UCSD-AML1 (cell line): ENCODE measurements around the gene THSD8.
A peak's percentile ranks its signal among the peaks of the same experiment; 100 is the strongest.

ENCODE experiments used
- DNase-seq: peaks from one replicate; lab custom pipeline; 2025; ENCODE audit not compliant: unreplicated experiment; lab: John Stamatoyannopoulos, UW

Gene THSD8

DNA sequence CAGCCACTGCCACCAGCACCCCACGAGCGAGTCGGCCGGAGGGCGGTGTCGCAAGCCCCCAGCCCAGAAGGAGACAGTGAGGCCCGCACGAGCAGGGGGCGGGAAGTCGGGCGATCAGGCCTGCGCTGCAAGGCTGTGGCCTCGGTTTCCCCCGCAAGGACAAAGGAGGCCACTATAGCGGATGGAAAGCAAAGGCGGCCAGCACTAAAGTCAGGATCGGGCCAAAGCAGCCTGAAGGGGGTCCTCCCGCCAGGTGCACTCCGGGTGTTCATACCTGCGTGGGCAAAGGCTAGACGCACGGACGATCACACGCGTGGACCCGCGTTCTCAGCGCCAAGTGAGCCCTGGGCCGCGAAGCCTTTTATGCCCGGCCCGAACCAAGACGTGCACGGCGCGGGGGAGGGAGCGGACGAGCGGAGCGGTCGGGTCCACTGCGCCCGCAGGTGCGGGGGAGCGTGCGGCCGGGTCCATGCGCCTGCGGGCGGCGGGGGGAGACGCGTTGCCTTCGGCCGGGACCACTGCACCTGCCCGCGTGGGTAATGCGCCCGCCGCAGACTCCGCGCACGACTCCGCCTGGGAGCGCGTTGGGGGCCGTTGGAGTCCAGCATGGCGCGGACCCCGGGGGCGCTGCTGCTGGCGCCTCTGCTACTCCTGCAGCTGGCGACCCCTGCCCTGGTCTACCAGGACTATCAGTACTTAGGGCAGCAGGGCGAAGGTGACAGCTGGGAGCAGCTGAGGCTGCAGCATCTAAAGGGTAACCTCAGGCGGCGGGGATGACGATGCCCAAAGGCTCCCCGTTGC is at the start of gene THSD8, which contains the start of gene PRDX2:
TSS of gene THSD8 (plus strand) at position 604 of the 801 bp plus-strand sequence. CDS start at position 607, 3 bp downstream.
TSS of gene PRDX2 (minus strand) at position 335 of the 801 bp plus-strand sequence. CDS start 539 bp downstream, outside the sequence.
- no peak for DNase-seq

DNA sequence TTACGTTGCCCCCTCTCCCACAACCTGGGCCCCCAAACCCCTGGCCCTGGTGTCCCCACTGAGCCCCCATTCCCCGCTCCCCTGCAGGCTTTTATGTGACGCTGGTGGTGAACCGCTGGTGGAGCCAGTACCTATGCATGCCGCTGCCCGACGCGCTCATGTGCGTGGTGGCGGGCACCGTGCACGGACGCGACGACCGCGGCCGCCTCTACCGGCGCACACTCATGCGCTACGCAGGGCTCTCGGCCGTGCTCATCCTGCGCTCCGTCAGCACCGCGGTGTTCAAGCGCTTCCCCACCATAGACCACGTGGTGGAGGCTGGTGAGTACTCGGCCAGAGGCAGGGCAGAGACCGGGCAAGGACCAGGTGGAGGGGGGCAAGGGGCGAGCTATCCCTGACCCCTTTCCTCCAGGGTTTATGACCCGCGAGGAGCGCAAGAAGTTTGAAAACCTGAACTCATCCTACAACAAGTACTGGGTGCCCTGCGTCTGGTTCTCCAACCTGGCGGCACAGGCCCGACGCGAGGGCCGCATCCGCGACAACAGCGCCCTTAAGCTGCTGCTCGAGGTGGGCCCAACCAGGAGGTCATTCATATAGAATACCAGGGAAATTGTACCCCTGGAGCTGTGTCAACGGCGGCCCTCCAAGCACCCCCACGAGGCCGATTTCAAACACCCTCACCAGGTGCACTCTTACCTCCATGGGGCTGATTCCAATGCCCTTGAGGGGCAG is 47.2 kb upstream of the THSD8 start:
- no peak for DNase-seq

DNA sequence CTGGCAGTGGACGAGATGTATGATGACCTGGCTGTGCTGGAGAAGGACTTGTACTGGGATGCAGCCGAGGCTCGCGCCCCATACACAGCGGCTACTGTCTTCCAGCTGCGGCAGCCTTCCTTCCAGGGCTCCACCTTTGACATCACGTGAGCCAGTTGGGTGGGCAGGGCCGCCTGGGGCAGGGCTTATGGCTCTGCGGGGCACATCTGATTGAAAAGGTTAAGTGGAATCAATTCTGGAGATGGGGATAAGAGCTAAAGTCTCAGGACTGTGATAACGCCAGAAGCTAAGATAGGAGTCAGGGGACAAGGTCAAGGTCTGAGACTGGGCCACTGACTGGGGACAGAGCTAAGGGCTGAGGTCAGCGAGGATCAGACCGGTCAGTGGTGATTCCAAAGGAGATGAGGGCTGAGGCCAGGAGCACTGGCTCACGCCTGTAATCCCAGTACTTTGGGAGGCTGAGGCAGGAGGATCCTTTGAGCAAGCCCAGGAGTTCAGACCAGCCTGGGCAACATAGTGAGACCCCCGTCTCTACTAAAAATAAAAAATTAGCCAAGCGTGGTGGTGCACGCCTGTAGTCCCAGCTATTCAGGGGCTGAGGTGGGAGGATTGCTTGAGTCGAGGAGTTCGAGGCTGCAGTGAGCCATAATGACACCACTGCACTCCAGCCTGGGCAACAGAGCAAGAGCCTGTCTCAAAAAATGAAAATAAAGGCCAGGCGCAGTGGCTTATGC is 45.6 kb upstream of the THSD8 start:
- no peak for DNase-seq

DNA sequence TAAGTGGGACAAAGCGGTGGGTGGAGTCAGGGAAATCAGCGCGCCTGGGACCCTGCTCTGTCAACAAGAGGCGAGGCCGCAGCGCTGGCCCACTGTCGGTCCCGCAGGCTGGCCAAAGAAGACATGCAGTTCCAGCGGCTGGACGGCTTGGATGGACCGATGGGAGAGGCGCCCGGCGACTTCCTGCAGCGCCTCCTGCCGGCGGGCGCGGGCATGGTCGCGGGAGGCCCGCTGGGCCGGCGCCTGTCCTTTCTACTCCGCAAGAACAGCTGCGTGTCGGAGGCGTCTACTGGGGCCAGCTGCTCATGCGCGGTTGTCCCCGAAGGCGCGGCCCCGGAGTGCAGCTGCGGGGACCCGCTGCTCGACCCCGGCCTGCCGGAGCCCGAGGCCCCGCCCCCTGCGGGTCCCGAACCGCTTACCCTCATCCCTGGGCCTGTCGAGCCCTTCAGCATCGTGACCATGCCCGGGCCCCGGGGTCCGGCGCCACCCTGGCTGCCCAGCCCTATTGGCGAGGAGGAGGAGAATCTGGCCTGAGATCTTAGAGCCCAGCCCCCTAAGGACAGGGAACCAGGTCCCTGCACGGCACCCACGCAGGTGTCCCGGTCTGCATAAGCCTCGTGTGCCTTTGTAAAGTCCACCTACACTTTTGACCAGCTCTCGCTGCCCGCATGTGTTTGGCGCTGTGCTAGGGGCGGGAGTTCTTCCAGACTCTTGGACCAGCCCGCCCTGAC is 44.2 kb upstream of the THSD8 start:
- peak; percentile 78 for DNase-seq

DNA sequence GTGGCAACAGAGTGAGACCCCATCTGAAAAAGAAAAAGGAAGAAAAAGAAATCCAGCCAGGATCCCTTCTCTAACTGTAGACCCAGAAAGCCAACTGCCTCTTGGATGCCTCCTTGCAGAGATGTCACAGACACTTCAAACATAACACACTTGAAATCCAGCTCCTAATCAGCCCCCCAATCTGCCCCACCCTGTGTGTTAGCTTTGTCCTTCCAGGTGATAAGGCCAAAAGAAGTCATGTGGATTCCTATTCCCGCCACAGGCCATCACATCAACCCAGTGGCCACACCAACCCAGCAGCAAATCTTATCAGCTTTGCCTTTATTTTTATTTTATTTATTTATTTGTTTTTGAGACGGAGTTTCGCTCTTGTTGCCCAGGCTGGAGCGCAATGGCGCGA is 42.2 kb upstream of the THSD8 start:
- no peak for DNase-seq

DNA sequence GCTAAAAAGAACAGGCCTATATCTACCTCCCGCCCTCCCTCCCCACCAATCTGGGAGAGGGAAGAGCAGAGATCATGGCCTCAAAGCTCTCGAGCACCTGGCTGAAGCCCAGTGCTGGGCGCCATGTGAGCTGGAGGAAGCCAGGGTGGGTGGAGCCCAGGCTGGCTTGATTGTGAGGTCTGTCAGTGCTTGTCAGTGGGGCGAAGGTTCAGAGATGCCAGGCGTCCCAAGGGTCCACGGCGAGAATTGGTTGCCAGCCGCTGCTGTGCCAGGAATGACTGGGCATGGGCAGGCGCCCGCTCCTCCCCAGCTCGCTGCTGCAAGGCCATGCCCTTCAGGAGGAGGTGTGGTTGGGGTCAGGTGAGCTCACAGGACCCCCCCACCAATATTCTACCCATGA is 38.8 kb upstream of the THSD8 start:
- no peak for DNase-seq

DNA sequence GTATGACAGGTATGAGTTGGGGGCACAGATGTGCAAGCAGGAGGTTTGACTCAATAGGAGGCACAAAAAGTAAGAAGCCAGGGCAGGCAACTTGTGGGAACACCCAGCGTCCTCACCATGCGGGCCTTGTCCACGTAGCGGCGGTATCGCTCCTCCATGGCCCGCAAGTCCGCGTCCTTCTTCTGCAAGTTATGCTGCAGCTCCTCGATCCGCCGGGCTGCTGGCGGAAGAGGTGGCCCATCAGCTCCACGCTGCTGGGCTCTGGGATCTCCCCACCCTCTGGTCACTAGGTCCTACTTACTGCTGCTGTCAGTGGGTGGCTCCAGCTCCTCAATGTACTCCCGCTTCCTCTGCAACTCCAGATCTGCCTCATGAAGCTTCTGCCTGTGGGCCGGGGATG is 37.2 kb upstream of the THSD8 start:
- DNase-seq, result no peak

DNA sequence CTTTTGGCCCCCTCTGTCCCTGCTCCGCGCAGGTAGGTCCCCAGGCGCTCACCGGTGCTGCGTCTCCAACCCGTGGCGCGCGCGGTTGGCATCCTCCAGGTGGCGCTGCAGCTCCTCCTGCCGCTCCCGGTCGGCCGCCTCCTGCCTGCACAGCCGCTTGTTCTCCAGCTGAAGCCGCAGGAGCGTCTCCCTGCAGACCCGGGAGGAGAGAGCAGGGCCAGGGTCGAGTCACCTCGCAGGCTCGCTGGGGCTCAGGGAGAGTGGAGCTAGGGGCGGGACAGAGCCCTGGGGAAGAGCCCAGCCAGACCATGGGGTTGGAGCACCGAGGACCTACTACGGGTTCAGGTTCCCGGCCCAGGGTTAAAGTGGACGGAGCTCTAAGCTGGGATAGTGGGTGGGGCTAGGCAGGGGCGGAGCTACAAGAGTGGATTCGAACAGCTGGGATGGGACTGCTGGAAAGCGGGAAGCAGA is 35.8 kb upstream of the THSD8 start:
- DNase-seq, result peak; percentile 83

DNA sequence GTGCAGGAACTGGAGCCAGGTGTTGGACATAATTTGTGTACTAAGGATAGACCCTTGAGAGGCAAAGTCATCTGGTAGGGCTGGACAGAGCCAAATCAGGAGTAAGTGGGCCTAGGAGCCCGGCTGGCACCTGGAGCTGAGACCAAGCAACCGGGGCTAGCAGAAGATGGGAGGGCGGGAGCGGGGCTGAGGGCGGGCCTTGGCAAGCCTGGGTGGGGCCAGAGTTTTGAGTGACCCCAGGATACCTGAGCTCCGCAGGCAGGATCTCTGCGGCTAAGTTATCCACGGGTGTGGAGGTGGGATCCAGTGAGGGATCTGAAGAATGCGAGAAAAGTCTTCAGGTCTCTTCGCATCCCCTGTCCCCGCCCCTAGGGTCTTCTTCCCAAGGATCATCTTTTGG is 34.7 kb upstream of the THSD8 start:
- no peak for DNase-seq

DNA sequence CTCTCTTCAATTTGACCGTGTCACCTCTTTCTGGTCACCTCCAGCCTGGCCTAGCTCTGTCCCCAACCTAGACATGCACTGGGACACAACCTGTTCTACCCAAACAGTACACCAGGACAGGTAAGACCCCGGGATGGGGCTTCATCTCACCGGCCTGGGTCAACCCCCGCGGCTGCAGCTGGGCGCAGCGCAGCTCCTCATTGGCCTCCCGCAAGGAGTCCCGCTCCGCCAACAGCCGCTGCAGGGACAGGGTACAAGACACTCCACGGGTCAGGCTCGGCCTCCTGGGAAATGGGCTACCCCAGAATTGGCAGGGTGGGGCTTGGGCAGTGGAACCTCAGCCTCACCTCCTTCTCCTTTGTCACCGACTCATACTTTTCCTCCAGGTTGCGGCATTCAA is 34.2 kb upstream of the THSD8 start:
- DNase-seq, result no peak

DNA sequence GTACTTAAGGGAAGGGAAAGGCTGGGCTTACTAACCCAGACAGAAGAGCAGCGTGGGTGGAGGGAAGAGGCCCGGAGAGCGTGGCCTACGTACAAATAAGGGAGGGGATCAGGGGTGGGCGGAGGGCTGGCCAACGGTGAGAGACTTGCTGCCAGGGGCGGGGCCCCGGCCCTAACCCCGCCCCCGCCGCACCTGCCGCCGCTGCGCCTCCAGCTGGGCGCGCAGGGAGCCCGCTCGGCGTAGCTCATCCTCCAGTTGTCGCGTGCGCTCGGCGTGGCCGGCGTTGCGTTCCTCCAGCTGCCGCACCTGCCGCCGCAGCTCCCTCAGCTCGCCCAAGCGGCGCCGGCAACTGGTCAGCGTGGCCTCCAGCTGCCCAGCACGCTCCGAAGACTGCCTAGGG is 32.2 kb upstream of the THSD8 start:
- DNase-seq, result no peak

DNA sequence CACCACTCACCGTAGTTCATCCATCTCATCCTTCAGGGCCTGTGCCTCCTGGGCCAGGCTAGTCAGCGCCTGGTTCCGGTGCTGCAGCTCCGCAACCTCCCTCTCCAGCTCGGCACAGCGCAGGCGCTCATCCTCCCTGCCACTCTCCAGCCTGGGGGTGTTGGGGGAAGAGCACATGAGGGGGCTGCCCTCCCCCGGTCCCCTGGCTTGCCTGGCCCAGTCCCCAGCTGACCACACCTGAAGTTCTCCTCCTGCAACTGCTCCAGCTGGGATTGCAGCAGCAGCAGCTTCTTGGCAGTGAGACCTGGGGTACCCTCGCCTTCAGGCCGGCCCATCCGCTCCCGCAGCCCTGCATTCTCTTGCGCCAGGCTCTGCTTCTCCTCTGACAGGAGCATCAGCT is 30.9 kb upstream of the THSD8 start:
- DNase-seq, result no peak

DNA sequence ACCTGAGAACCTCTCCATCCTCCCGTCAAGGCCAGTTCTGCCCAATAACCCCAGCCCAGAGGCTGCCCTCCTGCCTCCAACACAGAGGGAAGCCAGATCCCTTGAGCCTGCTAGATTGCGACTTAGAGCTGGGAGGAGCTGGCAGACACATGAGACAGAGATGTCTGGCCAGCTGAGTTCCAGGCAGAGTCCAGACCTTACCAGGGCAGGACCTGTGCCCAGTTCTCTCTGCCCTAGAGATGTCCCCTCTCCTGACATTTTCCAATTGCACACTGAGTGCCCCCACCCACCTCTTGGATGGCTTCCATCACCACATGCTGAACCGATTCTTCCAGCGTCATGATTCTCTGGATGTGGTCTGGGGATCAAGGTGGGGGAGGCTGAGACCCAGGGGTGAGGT is 29.5 kb upstream of the THSD8 start:
- no peak for DNase-seq

DNA sequence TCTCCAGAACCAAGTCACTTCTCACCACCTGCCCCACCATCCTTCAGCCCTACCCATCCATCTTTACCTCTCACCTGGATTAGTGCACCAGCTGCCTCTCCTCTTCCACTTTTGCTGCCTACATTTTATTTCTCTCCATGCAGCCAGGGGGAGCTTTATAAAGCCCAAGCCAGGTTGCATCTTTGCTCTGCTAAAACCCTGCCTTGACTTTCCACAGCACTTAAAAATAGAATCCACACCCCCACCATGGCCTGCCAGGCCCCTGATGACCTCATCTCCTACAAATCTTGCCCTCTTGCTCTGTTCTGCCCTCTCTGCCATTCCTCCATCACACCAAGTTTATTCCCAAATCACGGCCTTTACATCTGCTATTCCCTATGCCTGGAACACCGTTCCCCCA is 28.3 kb upstream of the THSD8 start:
- DNase-seq, result no peak

DNA sequence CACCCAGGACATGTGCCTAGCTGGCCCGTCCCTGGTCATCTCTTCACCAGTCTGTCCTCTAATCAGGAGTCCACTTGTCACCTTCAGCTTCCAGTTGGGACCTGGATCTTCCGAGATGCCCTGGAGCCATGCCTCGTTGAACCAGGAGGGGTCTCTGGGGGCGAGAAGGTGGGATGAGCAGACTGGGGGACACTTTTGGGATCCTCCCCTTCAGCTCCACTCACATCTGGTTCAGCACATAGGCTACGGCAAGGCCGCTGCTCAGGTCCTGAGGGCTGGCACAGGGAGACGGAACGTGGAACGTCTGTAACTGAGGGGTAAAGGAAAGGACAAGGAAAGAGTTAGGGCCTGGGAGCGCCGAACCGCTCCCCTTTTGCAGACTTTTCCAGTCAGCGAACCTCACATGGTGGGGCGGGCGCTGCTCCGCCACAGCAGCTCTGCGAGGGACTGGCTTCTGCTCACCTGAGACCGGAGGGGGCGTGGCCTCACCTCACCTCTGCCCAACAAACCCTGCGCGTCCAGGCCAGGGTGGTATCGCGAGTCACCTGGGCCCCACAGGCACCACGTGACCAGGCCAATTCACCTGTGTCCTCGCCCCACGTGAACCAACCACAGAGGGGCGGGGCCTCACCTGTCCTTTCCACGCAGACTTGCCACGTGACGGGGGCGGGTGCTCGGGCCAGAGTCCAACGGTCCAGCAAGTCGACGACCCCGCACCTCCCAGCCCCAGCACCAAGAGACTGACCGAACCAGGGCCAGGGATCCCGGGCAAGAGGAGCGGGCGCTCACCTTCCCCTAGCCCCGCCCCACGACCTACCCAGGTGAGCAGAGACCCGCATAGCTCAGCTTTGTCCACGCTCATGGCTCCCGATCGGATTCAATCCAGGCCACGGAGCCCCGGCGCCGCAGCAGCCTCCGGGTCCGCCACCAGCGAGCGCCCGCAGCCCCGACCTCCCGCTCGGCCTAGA is 27.0 kb upstream of the THSD8 start, which contains the start of gene HOOK2:
TSS of gene HOOK2 (minus strand) at position 965 of the 968 bp plus-strand sequence. CDS start at position 862, 103 bp downstream.
- no peak for DNase-seq

DNA sequence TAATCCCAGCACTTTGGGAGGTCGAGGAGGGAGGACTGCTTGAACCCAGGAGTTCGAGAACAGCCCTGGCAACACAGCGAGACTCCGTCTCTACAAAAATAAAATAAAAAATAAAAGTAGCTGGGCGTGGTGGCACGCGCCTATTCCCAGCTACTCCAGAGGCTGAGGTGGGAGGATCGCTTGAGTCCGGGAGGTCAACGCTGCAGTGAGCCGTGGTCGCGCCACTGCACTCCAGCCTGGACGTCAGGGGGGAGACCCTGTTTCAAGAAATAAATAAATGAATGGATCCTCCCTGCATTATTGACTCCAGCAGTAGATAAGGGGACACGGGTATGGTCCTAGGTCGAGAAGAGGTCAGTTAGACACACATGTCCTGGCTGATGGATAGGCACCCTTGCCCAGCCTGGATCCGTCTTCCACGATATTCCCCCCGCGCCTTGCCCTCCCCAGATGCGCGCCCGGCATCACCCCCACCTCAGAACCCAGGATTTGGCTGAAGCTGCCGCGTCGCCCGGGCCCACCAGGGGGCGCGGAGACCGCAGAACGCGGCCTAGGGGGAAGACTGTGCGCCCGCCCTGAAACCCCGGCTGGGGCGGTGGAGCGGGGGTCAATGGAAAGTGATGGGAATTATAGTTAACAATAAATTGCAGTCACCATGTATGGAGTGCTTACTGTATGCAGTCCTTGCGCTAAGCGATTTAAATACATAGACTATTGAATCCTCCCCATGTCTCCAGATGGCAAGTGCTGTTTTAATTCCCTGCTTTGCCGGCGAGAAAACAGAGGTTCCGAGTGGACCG is 24.5 kb upstream of the THSD8 start:
- peak; percentile 86 for DNase-seq

DNA sequence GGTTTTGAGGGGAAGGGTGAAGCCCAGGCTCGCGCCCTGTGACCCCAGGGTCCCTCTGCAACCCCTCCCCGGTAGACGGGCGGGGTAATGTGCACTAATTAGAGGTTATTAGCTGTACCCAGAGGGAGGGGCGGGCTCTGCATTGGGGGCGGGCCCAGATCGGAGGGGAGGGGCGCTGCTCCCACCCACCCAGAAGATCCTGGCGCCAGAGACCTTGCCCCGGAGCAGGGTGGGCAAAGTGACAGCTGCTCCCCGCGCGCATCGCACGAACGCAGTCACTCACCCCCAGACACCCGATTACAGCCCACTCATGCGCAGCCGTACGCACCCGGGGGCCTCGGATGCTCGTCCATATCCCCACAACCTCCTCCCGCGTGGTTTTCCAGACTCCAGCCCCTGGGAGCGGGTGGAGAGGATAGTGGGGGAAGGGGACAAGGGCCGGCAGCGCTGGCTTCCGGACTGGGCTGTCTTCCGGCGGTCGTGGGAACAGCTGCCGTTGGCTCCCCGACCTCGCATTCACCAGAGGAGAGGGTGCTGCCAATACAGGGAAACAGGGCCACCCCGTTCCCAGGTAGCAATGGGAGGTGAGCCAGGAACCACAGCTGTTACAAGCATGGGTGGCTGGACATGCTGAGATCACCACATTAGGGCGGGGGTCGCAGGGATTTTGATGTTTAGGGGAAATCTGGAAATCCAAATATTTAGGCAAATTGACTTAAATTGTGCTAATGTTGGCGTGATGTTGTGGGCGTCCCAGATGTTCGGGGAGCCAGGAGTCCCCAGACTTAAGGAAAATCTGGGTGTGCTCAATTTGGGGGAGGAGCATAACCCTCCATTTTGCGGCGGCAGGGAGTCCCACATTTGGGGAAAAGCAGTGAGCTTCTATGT is 23.6 kb upstream of the THSD8 start:
- peak; percentile 85 for DNase-seq

DNA sequence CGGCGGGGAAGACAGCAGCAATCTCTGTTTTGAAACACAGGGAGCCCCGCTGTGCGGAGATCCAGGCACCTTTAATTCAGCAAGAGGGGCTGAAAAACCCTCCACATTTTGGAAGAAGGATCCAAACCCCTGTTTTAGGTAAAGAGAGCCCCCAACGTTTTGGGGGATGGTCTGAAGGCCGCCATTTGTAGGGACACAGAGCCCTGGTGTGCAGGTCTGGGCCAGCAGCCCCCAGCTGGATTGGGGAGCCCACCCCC is 23.0 kb upstream of the THSD8 start:
- DNase-seq, result no peak
